RWPE2 (cell line): ENCODE measurements around the gene PIGX.

Source experiments
- ATAC-seq: fragments of 200-7000 bp; cut with Tn5 transposase; 3 replicates; pipeline ENCODE4 v1.9.1; 2021; ENCODE audit warnings: low read depth
- DNase-seq: peaks from one replicate; pipeline ENCODE4 v3.0.0-alpha.2; 2020; ENCODE audit warnings: low spot score
- H3K27ac ChIP-seq: fragments of 450-650 bp; 2 replicates; pipeline ENCODE4 v1.5.1; 2017; ENCODE audit warnings: mild to moderate bottlenecking; ENCODE audit not compliant: poor library complexity, severe bottlenecking
- H3K27me3 ChIP-seq: fragments of 250-450 bp; sonication (Bioruptor Pico); 2 replicates; pipeline ENCODE4 v1.5.1; 2021; ENCODE audit warnings: mild to moderate bottlenecking, moderate library complexity; ENCODE audit not compliant: insufficient read depth, poor library complexity, severe bottlenecking
- H3K36me3 ChIP-seq: fragments of 250-450 bp; sonication (Bioruptor Pico); 2 replicates; pipeline ENCODE4 v1.5.1; 2020; ENCODE audit warnings: low read depth, mild to moderate bottlenecking, moderate library complexity
- H3K4me1 ChIP-seq: fragments of 250-450 bp; sonication (Bioruptor Pico); 2 replicates; pipeline ENCODE4 v1.5.1; 2021; ENCODE audit warnings: mild to moderate bottlenecking, moderate library complexity; ENCODE audit not compliant: insufficient read depth, poor library complexity, severe bottlenecking
- H3K4me3 ChIP-seq: fragments of 250-450 bp; sonication (Bioruptor Pico); 2 replicates; pipeline ENCODE4 v1.5.1; 2021; ENCODE audit warnings: mild to moderate bottlenecking, moderate library complexity; ENCODE audit not compliant: severe bottlenecking
- H3K9me3 ChIP-seq: fragments of 250-450 bp; sonication (Bioruptor Pico); 2 replicates; pipeline ENCODE4 v1.5.1; 2021; ENCODE audit warnings: mild to moderate bottlenecking, moderate library complexity; ENCODE audit not compliant: severe bottlenecking
- CTCF ChIP-seq: fragments of 450-650 bp; IDR thresholded peaks from one replicate; pipeline ENCODE4 v1.5.1; 2017; ENCODE audit warnings: mild to moderate bottlenecking, moderate library complexity; ENCODE audit not compliant: poor library complexity, severe bottlenecking

The PIGX gene

GRCh38 chr3:196753201-196753600 is 41.0 kb downstream of the PIGX start:
- H3K36me3 ChIP-seq: peaks cover 52% of the 10 kb centered on the region
- no peaks in the 10 kb centered on the region for H3K27me3 ChIP-seq
- no peak for ATAC-seq
- no peak for DNase-seq
- H3K9me3 ChIP-seq: peaks cover 9% of the 10 kb centered on the region
- H3K4me3 ChIP-seq: no peak overlapping the region
- no peak for TF ChIP-seq CTCF
- H3K4me1 ChIP-seq: peaks cover 4% of the 10 kb centered on the region
- H3K27ac ChIP-seq: no peak overlapping the region

- peaks cover 47% of the 10 kb centered on the region for H3K36me3 ChIP-seq
- no peak for DNase-seq
- ATAC-seq: no peak
- H3K4me3 ChIP-seq: no peak overlapping the region
- peaks cover 9% of the 10 kb centered on the region for H3K9me3 ChIP-seq
- no peak for TF ChIP-seq CTCF
- peaks cover 4% of the 10 kb centered on the region for H3K4me1 ChIP-seq
- no peak overlapping the region for H3K27ac ChIP-seq
- H3K27me3 ChIP-seq: no peaks in the 10 kb centered on the region
Observed at GRCh38 chr3:196754091-196754981, 42.2 kb downstream of the PIGX start.

- no peaks in the 10 kb centered on the region for H3K27me3 ChIP-seq
- DNase-seq: no peak
- peaks cover 4% of the 10 kb centered on the region for H3K4me1 ChIP-seq
- H3K9me3 ChIP-seq: peaks cover 9% of the 10 kb centered on the region
- no peak overlapping the region for H3K27ac ChIP-seq
- no peak for TF ChIP-seq CTCF
- no peak overlapping the region for H3K4me3 ChIP-seq
- no peak for ATAC-seq
- peaks cover 33% of the 10 kb centered on the region for H3K36me3 ChIP-seq
Observed at GRCh38 chr3:196756732-196757131, 44.6 kb downstream of the PIGX start.

GRCh38 chr3:196757876-196758739 is 45.9 kb downstream of the PIGX start:
- Histone ChIP-seq H3K9me3 (peaks cover 9% of the 10 kb centered on the region), H3K4me3 (no peak overlapping the region), H3K4me1 (peaks cover 4% of the 10 kb centered on the region), H3K27me3 (no peaks in the 10 kb centered on the region), H3K27ac (no peak overlapping the region), H3K36me3 (peaks cover 26% of the 10 kb centered on the region)
- TF ChIP-seq CTCF: no peak
- ATAC-seq: peak; percentile 61
- no peak for DNase-seq
